ENCODE measurements around the gene GTF2A1L.
A peak's percentile ranks its signal among the peaks of the same experiment; 100 is the strongest.

GTF2A1L gene

GRCh38 chr2:48584551-48584950 lies 33.1 kb upstream of the GTF2A1L start:
- DNase-seq (ENCODE audit: low spot score), result no peak

GRCh38 chr2:48586433-48586832 lies 31.2 kb upstream of the GTF2A1L start:
- DNase-seq (ENCODE audit: low spot score), result no peak
- TF ChIP-seq CTCF (IDR thresholded peaks at IDR 0.05; ENCODE audit: extremely low read depth, missing control alignments), result no peak

More at GRCh38 chr2:48584551-48584950, 33.1 kb upstream of the GTF2A1L start:
- no peak for TF ChIP-seq CTCF (IDR thresholded peaks at IDR 0.05; ENCODE audit: extremely low read depth, missing control alignments)

- TF ChIP-seq CTCF (IDR thresholded peaks at IDR 0.05; ENCODE audit: extremely low read depth, missing control alignments), result no peak
- DNase-seq (ENCODE audit: low spot score), result no peak
Measured at GRCh38 chr2:48587560-48587959, 30.1 kb upstream of the GTF2A1L start.

GRCh38 chr2:48587961-48588360 lies 29.7 kb upstream of the GTF2A1L start:
- DNase-seq (ENCODE audit: low spot score), result no peak
- TF ChIP-seq CTCF (IDR thresholded peaks at IDR 0.05; ENCODE audit: extremely low read depth, missing control alignments), result no peak

GRCh38 chr2:48588745-48589144 lies 28.9 kb upstream of the GTF2A1L start:
- TF ChIP-seq CTCF (IDR thresholded peaks at IDR 0.05; ENCODE audit: extremely low read depth, missing control alignments), result no peak
- no peak for DNase-seq (ENCODE audit: low spot score)

- DNase-seq (ENCODE audit: low spot score), result peak; percentile 25
- peak; percentile 21 for TF ChIP-seq CTCF (IDR thresholded peaks at IDR 0.05; ENCODE audit: extremely low read depth, missing control alignments)
Measured at GRCh38 chr2:48589170-48589767, 28.4 kb upstream of the GTF2A1L start.

GRCh38 chr2:48590017-48590416 lies 27.6 kb upstream of the GTF2A1L start:
- DNase-seq (ENCODE audit: low spot score), result no peak
- TF ChIP-seq CTCF (IDR thresholded peaks at IDR 0.05; ENCODE audit: extremely low read depth, missing control alignments), result no peak
